ENCODE results near the gene SHISAL2A. TPM values are rescaled to one million over a fixed set of nuclear protein-coding genes. Genes with fewer than 3 reads are reported as not detected.

The SHISAL2A gene
- total and polyA plus RNA-seq, 2 of the 13 experiments (the other 11 are each of a cell fraction or from before 2014, with no cell fraction given): not detected

GRCh38 chr1:52662645-52663313 is 29.8 kb downstream of the SHISAL2A start:
- DNase-seq (ENCODE audit: low spot score): peak; percentile 57
- Histone ChIP-seq H3K4me1 (ENCODE audit: insufficient read depth, low read length) (peaks cover 36% of the 10 kb centered on the region), H3K4me3 (replicated peaks in 1 of 3; ENCODE audit: insufficient read depth in 1 of 3, low read depth in 2 of 3, low read length in 3 of 3) (peak overlapping the region; percentile 19 to 61 (median 31); a peak in 4 of 6 replicates), H3K79me2 (ENCODE audit: insufficient read depth, low read length) (no peaks in the 10 kb centered on the region), H3K9me3 (ENCODE audit: low read length) (no peaks in the 10 kb centered on the region), H3K9ac (ENCODE audit: insufficient read depth, low read depth, low read length) (no peak overlapping the region), H3K27ac (ENCODE audit: extremely low read length, insufficient read depth, low read length) (no peak overlapping the region), H3K4me2 (ENCODE audit: low read depth, low read length) (peak overlapping the region; percentile 82), H4K20me1 (ENCODE audit: insufficient read depth, low read length) (no peaks in the 10 kb centered on the region), H2AFZ (ENCODE audit: low read length) (no peak overlapping the region), H3K27me3 (ENCODE audit: control insufficient read depth in 1 of 2, insufficient read depth in 2 of 2, low read length in 2 of 2) (peaks cover 0 to 3% of the 10 kb centered on the region in 2 experiments; a peak in 1 of 5 replicates), H3K36me3 (replicated peaks in 1 of 2; ENCODE audit: control insufficient read depth in 1 of 2, insufficient read depth in 2 of 2, low read length in 2 of 2) (no peaks in the 10 kb centered on the region)
- ChIA-PET POLR2A (interaction anchor here (0.6 to 1.0 kb wide), 3 partner anchors 9 to 109 kb away, joined by 3 to 5 read pairs (median 3); no protein-coding TSS in a partner anchor), CTCF (ENCODE audit: low intra/inter-chr PET ratio, low total read pairs) (no interaction called here)
- peak; percentile 53 for TF ChIP-seq ZNF629 (CRISPR knock-in tag; conservative IDR thresholded peaks at IDR 0.05)
- TF ChIP-seq, protein P1, sequence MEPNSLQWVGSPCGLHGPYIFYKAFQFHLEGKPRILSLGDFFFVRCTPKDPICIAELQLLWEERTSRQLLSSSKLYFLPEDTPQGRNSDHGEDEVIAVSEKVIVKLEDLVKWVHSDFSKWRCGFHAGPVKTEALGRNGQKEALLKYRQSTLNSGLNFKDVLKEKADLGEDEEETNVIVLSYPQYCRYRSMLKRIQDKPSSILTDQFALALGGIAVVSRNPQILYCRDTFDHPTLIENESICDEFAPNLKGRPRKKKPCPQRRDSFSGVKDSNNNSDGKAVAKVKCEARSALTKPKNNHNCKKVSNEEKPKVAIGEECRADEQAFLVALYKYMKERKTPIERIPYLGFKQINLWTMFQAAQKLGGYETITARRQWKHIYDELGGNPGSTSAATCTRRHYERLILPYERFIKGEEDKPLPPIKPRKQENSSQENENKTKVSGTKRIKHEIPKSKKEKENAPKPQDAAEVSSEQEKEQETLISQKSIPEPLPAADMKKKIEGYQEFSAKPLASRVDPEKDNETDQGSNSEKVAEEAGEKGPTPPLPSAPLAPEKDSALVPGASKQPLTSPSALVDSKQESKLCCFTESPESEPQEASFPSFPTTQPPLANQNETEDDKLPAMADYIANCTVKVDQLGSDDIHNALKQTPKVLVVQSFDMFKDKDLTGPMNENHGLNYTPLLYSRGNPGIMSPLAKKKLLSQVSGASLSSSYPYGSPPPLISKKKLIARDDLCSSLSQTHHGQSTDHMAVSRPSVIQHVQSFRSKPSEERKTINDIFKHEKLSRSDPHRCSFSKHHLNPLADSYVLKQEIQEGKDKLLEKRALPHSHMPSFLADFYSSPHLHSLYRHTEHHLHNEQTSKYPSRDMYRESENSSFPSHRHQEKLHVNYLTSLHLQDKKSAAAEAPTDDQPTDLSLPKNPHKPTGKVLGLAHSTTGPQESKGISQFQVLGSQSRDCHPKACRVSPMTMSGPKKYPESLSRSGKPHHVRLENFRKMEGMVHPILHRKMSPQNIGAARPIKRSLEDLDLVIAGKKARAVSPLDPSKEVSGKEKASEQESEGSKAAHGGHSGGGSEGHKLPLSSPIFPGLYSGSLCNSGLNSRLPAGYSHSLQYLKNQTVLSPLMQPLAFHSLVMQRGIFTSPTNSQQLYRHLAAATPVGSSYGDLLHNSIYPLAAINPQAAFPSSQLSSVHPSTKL (CRISPR knock-in tag; IDR thresholded peaks at IDR 0.05): peak; percentile 20; the same call in 1 of the 2 replicates
- TF ChIP-seq PHF21A (CRISPR knock-in tag; IDR thresholded peaks at IDR 0.05): 0 out of 2 replicates have a peak, but pooled peaks have one; percentile 28
- TF ChIP-seq, protein P2, sequence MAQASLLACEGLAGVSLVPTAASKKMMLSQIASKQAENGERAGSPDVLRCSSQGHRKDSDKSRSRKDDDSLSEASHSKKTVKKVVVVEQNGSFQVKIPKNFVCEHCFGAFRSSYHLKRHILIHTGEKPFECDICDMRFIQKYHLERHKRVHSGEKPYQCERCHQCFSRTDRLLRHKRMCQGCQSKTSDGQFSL (CRISPR knock-in tag; IDR thresholded peaks at IDR 0.05): 0 out of 2 replicates have a peak, but pooled peaks have one; percentile 45
- TF ChIP-seq, protein P3, sequence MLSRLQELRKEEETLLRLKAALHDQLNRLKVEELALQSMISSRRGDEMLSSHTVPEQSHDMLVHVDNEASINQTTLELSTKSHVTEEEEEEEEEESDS (CRISPR knock-in tag; IDR thresholded peaks at IDR 0.05; ENCODE audit: borderline replicate concordance): no peak
- no peak for TF ChIP-seq HNF4G (IDR thresholded peaks at IDR 0.05; ENCODE audit: borderline replicate concordance, low read depth, low read length)
- no peak for TF ChIP-seq HNF4G (CRISPR knock-in tag; IDR thresholded peaks at IDR 0.05; ENCODE audit: borderline replicate concordance, low read depth)
- TF ChIP-seq CTCF (CRISPR knock-in tag; IDR thresholded peaks at IDR 0.05): 0 out of 2 replicates have a peak, but pooled peaks have one; percentile 10
- no peak for TF ChIP-seq IKZF4 (CRISPR knock-in tag; IDR thresholded peaks at IDR 0.05; ENCODE audit: borderline replicate concordance, low read depth, not compliant biosample characterization)
- no peak for TF ChIP-seq ZNF343 (CRISPR knock-in tag; IDR thresholded peaks at IDR 0.05)
- 9% methylated on average over 11 of the region's 13 CpGs for WGBS (ENCODE audit: low lambda C conversion rate)
- in situ Hi-C loops (cut with HindIII; ENCODE audit: extremely low pct_ligation_motif_present, low pct_unique_long_range_greater_than_20kb) (no loop called here), intact Hi-C loops (cut with micrococcal nuclease; ENCODE audit: unreplicated experiment) (no loop called here)
- BruUV-seq (replicated peaks): no TSS peak
- peak; percentile 65 for ATAC-seq
- FAIRE-seq: peak; percentile 80

All from HepG2 (cell line).